Activated T-cell treated with anti-CD3 and anti-CD28 coated beads, Interleukin-2, amount 50 U/mL, for 4 hours (primary cell): Measurements from ENCODE around the gene HNRNPUL1. TPM values are rescaled to one million over a fixed set of nuclear protein-coding genes. Genes with fewer than 3 reads are reported as not detected.
A peak's percentile ranks its signal among the peaks of the same experiment; 100 is the strongest.

Experiments used
- ATAC-seq, 2 donors: fragments of 200-7000 bp; cut with Tn5 transposase; one replicate each; pipeline ENCODE4 v1.10.0; 2021
- DNase-seq: peaks from one replicate; pipeline ENCODE4 v3.0.0-alpha.2; 2020
- H3K27me3 Mint-ChIP-seq: one replicate; pipeline ENCODE4 v1.8.0; 2021; ENCODE audit warnings: low read depth, mixed read lengths
- H3K36me3 Mint-ChIP-seq: one replicate; pipeline ENCODE4 v1.8.0; 2022; ENCODE audit warnings: mixed read lengths; ENCODE audit not compliant: insufficient read depth
- H3K4me1 Mint-ChIP-seq: one replicate; pipeline ENCODE4 v1.8.0; 2021; ENCODE audit warnings: low read depth, mixed read lengths
- H3K4me3 Mint-ChIP-seq: one replicate; pipeline ENCODE4 v1.8.0; 2021; ENCODE audit warnings: mild to moderate bottlenecking, moderate library complexity, mixed read lengths
- H3K9me3 Mint-ChIP-seq: one replicate; pipeline ENCODE4 v1.8.0; 2021; ENCODE audit warnings: mixed read lengths
- total RNA-seq, 3 donors: library from RNA; stranded (reverse); gene quantifications; one replicate each; pipeline ENCODE4 v1.2.1, GENCODE V29; 2021

Gene HNRNPUL1
- total RNA-seq, 3 donors from 2014 or later, result 224 to 248 (median 238) TPM

DNA sequence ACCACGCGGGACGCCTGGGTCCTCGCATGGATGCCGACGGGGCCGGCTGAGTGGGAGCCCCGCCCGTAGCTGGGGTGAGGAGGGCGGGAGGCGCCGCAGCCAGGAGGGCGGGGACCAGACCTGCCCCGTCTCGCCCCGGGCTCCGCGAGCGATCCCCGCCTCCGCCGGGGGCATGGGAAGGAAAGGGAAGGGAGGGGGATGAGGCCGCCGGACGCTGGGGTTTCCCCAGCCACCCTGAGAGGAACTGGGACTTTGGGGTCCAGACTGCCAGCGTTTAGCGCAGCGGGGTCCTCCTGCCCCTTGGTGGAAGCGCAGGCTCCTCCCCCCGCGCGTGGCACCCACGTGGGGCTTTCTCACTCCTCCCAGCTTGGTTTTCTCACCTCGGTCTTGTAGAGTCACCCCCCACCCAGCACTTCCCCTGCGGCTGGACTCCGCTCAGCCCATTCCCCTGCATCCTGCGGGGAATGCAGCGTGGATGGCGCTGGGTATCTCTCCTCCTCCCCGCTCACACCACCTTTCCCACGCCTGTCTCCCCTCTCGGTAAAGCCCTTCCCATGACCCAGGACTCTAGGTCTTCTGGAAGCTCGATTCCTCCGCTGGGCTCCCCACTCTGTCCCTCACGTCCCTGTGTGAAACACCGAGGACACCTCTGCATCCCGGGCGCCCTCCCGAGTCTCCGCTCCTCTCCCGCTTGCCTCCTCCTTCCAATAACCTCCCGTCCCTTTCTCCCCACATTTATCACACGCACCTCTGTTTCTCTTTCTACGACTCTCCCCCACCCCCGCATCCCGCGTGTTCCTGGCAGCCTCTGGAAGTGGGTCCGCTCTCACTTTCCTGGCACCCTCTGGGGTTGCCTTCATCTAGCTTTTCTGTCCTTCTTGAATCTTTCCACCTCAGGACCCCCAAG, 87.4 kb downstream of the HNRNPUL1 start:
- Mint-ChIP-seq H3K9me3 (no peaks in the 10 kb centered on the region), H3K27me3 (no peaks in the 10 kb centered on the region), H3K4me1 (peaks cover 54% of the 10 kb centered on the region), H3K36me3 (peaks cover 6% of the 10 kb centered on the region), H3K4me3 (peak overlapping the region; percentile 99)
- ATAC-seq (peak; percentile 58 to 60), DNase-seq (peak; percentile 79)

DNA sequence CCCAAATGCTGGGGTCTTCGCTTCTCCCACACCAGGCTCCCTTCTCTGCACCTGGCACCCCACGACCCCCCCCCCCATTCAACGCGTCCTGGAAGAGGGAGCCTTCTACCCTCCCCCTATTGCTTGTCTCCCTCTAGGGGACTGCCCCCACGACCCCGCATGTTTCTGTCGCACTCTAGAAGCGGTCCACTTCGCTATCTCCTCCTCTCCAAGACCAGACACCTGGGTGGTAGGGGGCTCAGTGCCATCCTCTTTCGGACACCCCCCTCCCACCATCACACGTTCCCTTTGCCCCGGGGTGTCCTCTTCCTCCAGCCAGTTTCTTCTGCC, 88.1 kb downstream of the HNRNPUL1 start:
- peaks cover 3% of the 10 kb centered on the region for H3K36me3 Mint-ChIP-seq
- H3K9me3 Mint-ChIP-seq, result no peaks in the 10 kb centered on the region
- H3K4me1 Mint-ChIP-seq, result peaks cover 61% of the 10 kb centered on the region

DNA sequence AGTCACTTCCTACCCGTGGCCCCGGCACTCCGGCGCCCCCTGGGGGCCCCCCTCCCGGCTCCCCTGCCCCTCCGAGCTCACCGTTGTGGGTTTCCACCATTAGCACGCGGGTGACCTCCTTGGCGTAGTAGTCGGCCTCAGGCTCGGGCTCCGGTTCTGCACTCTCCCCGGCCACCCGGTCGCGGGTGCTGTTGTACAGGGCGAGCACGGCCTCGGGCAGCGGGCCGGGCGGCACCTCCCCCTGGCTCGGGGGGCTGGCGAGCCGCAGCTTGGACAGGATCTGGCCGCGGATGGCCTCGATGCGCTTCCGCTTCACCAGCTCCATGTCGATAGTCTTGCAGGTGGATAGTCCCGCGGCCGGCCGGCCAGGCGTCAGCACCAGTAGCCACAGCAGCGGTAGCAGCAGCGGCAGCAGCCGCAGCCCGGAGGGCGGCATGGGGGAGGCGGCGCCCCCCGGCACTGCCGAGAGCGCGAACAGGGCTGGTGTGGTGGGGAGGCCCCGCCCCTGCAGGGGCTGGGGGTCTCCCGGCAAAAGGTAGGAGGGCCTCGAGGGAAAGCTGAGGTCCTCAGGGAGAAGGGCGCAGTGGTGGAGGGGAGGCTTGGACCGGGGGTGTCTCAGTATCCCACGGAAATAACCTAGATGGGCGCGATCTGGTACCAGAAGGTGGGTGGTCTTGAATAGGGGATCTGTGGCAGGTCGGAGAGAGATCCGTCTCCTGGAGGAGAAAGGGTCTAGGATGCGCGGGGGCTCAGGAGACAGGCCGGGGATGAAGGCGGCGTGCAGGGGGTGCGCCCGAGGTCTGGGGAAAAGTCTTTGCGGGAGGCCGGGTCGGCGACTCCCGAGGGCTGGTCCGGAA, 88.7 kb downstream of the HNRNPUL1 start:
- Mint-ChIP-seq H3K4me1 (peaks cover 65% of the 10 kb centered on the region), H3K27me3 (no peaks in the 10 kb centered on the region), H3K4me3 (peak overlapping the region; percentile 99), H3K36me3 (peaks cover 3% of the 10 kb centered on the region), H3K9me3 (no peaks in the 10 kb centered on the region)
- peak; percentile 30 to 38 for ATAC-seq
- DNase-seq, result peak; percentile 74

More for the DNA sequence above, 88.1 kb downstream of the HNRNPUL1 start:
- peak in 1 of 2 donors; percentile 0 for ATAC-seq
- Mint-ChIP-seq H3K27me3 (no peaks in the 10 kb centered on the region), H3K4me3 (peak overlapping the region; percentile 99)
- DNase-seq, result peak; percentile 27

DNA sequence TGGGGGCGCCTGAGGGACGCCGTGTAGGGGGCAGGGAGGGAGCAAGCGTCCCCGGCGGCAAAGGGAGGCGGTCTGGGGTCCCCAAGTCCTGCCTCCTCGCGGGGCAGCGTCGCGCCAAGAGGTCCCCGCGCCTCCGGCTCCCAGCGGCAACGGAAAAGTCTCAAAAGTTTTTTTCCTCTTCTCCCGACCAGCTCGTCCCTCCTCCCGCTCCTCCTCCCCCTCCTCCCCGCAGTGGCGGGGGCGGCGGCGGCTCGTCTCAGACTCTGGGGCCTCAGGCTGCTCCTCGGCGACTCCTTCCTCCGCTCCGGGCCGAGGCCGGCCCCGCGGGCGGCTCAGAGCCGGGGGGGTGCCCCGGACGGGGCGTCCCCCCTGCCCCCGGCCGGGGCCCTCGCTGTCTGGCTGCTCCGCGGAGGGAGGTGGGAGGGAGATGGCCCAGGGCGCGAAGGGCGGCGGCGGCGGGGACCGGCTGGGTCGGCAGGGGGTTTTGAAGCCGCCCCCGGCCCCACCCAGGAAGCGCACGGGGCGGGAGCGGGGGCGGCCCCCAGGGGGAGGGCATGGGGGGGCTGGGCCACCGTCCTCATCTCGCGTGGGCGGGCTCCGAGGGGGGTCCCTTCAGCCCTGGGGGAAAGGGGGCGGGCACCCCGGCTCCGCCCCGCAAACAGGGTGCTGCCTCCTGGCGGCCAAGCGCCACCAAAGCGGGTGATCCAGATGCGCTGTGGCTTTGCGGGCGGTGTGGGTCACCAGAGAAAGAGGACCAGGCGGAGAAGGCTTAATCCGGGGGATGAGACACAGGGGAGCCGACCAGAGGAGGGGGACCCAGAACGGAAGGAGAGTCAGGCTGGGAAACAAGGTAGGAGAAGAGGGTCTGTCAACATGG, 89.5 kb downstream of the HNRNPUL1 start, which contains the start of gene TGFB1:
Gene TGFB1 (minus strand): TSS at position 457 of the 877 bp plus-strand sequence. CDS start 878 bp downstream, outside the sequence.
- DNase-seq (peak; percentile 98), ATAC-seq (peak; percentile 44 to 53)
- peaks cover 1% of the 10 kb centered on the region for H3K36me3 Mint-ChIP-seq
- H3K9me3 Mint-ChIP-seq, result no peaks in the 10 kb centered on the region
- peak within 1 kb of the TSS; percentile 99 for H3K4me3 Mint-ChIP-seq
- no peaks in the 10 kb centered on the region for H3K27me3 Mint-ChIP-seq
- H3K4me1 Mint-ChIP-seq, result peaks cover 69% of the 10 kb centered on the region

DNA sequence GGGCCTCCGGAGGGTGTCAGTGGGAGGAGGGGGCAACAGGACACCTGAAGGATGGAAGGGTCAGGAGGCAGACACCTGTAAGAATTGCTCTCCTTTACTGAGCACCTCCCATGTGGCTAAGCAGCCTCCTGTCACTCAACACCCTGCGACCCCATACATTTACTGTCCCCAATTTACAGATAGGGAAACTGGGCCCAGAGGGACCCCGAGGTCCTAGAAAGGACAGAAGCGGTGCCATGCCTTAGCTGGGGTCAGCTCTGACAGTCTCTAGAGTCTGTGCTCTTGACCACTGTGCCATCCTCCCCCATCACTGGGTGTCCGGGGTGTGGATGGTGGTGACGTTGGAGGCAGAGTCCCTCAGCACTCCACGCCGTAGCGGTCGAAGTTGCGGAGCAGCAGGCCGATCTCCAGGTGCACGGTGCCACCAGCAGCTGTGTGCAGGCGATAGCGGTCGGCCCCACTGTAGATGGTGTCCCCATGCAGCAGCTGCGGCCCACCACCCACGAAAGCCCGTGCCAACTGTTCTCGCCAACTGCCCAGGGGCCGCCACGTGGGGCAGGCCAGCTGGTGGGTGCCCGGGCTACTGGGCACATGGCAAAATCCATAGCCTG, 90.3 kb downstream of the HNRNPUL1 start:
- Mint-ChIP-seq H3K4me1 (peaks cover 66% of the 10 kb centered on the region), H3K27me3 (no peaks in the 10 kb centered on the region), H3K9me3 (no peaks in the 10 kb centered on the region), H3K36me3 (peaks cover 1% of the 10 kb centered on the region), H3K4me3 (peak overlapping the region; percentile 84)
- ATAC-seq (no peak), DNase-seq (no peak)

DNA sequence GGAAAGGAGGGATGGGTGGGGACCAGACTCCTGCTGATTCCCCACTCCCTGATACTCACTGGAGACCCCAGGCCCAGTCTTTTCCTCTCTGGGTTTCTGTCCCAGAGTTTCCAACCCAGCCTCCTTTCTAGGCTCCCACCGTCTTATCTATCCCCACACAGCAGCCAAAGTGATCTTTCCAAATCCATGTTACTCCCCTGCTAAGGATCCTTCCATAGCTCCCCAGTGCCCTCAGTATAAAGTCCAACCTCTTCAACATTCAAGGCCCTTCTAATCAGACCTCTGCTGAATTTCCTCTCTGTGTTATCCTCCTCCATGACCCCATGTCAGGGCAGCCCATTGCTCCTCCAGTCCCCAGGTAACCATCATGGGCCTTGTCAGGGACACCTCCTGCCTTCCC, 90.9 kb downstream of the HNRNPUL1 start:
- DNase-seq, result no peak
- Mint-ChIP-seq H3K4me3 (peak overlapping the region; percentile 57), H3K4me1 (peaks cover 63% of the 10 kb centered on the region), H3K36me3 (peaks cover 1% of the 10 kb centered on the region), H3K9me3 (no peaks in the 10 kb centered on the region), H3K27me3 (no peaks in the 10 kb centered on the region)
- no peak for ATAC-seq

DNA sequence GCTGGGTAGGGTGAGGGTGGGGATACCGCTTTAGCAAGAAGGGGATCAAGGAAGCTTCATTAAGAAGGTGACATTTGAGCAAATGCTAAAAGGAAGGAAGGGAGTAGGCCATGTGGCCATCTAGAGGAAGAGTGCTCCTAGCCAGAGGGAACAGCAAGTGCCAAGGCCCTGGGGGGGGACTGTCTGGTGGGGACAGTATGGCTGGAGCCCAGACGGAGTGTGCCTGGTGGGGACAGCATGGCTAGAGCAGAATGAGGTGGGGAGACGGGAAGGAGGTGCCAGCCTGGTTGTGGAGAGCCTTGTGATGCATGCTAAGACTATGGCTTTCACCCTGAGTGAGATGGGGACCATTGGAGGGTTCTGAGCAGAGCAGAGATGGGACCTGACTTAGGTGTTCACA, 91.6 kb downstream of the HNRNPUL1 start:
- DNase-seq, result no peak
- Mint-ChIP-seq H3K36me3 (peaks cover 1% of the 10 kb centered on the region), H3K4me3 (peak overlapping the region; percentile 63), H3K4me1 (peaks cover 59% of the 10 kb centered on the region), H3K27me3 (no peaks in the 10 kb centered on the region), H3K9me3 (no peaks in the 10 kb centered on the region)
- ATAC-seq, result no peak

DNA sequence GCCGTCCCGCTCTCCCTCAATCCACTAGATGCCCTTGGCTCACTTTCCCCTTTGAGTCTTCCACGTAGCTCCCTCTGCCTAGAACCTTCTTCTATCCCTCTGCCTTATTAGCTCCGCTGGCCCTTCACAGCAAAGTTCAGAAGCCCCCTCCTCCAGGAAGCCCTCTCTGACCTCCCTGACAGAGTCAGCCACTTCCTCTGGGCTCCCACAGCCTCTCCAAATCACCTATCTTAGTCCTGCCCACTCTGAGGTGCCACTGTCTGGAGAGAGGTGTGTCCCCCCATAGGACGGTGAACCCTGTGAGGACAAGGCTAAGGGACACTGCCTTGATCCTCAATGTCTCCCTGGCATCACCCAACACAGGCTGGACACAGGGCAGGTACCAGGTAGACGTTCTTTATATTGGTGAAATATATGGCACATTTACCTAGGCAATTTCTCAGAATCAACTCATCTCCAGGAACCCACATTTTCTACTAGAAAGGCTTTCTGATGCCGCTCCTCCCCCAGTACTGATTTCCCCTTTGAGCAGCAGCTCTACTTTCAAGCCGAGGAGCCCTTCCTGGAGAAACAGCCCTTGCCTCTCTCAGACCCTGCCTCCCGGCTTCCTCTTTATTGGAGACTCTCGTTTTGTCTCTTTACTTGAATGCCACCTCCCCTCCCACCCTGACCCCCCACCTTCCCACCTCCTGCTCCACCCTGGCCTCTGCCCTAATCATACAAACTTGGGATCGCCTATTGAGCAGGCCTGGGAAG, 93.0 kb downstream of the HNRNPUL1 start:
- ATAC-seq, result no peak
- no peaks in the 10 kb centered on the region for H3K9me3 Mint-ChIP-seq
- H3K4me3 Mint-ChIP-seq, result peak overlapping the region; percentile 63
- no peaks in the 10 kb centered on the region for H3K27me3 Mint-ChIP-seq
- H3K36me3 Mint-ChIP-seq, result peaks cover 1% of the 10 kb centered on the region
- peaks cover 56% of the 10 kb centered on the region for H3K4me1 Mint-ChIP-seq
- peak; percentile 40 for DNase-seq

Other genes with a start within 250 kb of the HNRNPUL1 start
- gene CYP2A13, start 175.9 kb upstream of the HNRNPUL1 start, total RNA-seq, result not detected
- not detected for gene CYP2F1, start 149.9 kb upstream of the HNRNPUL1 start, total RNA-seq
- under 1 TPM; 0.24 to 0.30 (median 0.27) TPM for gene CYP2S1, start 71.2 kb upstream of the HNRNPUL1 start, total RNA-seq
- gene AXL, start 45.1 kb upstream of the HNRNPUL1 start, total RNA-seq, result under 1 TPM; 0.08 to 0.40 (median 0.30) TPM
- 10 to 100 TPM; 33.8 to 40.5 (median 35.1) TPM for gene CCDC97, start 45.8 kb downstream of the HNRNPUL1 start, total RNA-seq
- gene TGFB1, start 89.5 kb downstream of the HNRNPUL1 start, total RNA-seq, result 100 to 1,000 TPM; 134 to 168 (median 142) TPM
- 1 to 10 TPM; 5.4 to 5.7 (median 5.7) TPM for gene B9D2, start 99.8 kb downstream of the HNRNPUL1 start, total RNA-seq
- 1 to 10 TPM; 1.2 to 2.4 (median 1.5) TPM for gene TMEM91, start 112.2 kb downstream of the HNRNPUL1 start, total RNA-seq
- 10 to 100 TPM; 86.3 to 95.5 (median 94.5) TPM for gene EXOSC5, start 133.0 kb downstream of the HNRNPUL1 start, total RNA-seq
- gene BCKDHA, start 133.4 kb downstream of the HNRNPUL1 start, total RNA-seq, result 10 to 100 TPM; 23.7 to 29.1 (median 26.7) TPM
- under 1 TPM; 0.15 to 0.35 (median 0.24) TPM for gene B3GNT8, start 163.0 kb downstream of the HNRNPUL1 start, total RNA-seq
- gene DMAC2, start 175.5 kb downstream of the HNRNPUL1 start, total RNA-seq, result 10 to 100 TPM; 70.9 to 79.8 (median 72.2) TPM
- gene ERICH4, start 178.8 kb downstream of the HNRNPUL1 start, total RNA-seq, result not detected